H9 (cell line): ENCODE data around the gene SCNN1B. TPM values are rescaled to one million over a fixed set of nuclear protein-coding genes. Genes with fewer than 3 reads are reported as not detected.

Source experiments
- DNase-seq: peaks from one replicate; pipeline ENCODE4 v3.0.0-alpha.2; 2017
- H2AFZ ChIP-seq: one replicate; pipeline ENCODE4 v1.6.1; 2013; ENCODE audit warnings: mild to moderate bottlenecking, low read length, control low read depth, moderate library complexity
- H2AK5ac ChIP-seq: 2 replicates; pipeline ENCODE4 v1.6.1; 2013; ENCODE audit warnings: low read length, control low read depth, mixed read lengths; ENCODE audit not compliant: insufficient read length
- H2BK120ac ChIP-seq: one replicate; pipeline ENCODE4 v1.6.1; 2013; ENCODE audit warnings: low read depth, mild to moderate bottlenecking, low read length, control low read depth, inconsistent platforms; ENCODE audit not compliant: poor library complexity, severe bottlenecking
- H2BK12ac ChIP-seq: 2 replicates; pipeline ENCODE4 v1.6.1; 2013; ENCODE audit warnings: low read length, control low read depth, mixed read lengths, low read depth; ENCODE audit not compliant: insufficient read length
- H2BK15ac ChIP-seq: 2 replicates; pipeline ENCODE4 v1.6.1; 2013; ENCODE audit warnings: low read depth, low read length, control low read depth
- H2BK20ac ChIP-seq: one replicate; pipeline ENCODE4 v1.6.1; 2013; ENCODE audit warnings: low read depth, mild to moderate bottlenecking, low read length, control low read depth, inconsistent platforms; ENCODE audit not compliant: poor library complexity, severe bottlenecking
- H2BK5ac ChIP-seq: 2 replicates; pipeline ENCODE4 v1.6.1; 2013; ENCODE audit warnings: low read length, control low read depth, mixed read lengths; ENCODE audit not compliant: insufficient read length
- H3K14ac ChIP-seq: 2 replicates; pipeline ENCODE4 v1.6.1; 2013; ENCODE audit warnings: low read length, control low read depth; ENCODE audit not compliant: insufficient read depth
- H3K18ac ChIP-seq: 2 replicates; pipeline ENCODE4 v1.6.1; 2013; ENCODE audit warnings: low read depth, mild to moderate bottlenecking, mixed read lengths, low read length, control low read depth; ENCODE audit not compliant: insufficient read length
- H3K23ac ChIP-seq: 2 replicates; pipeline ENCODE4 v1.6.1; 2013; ENCODE audit warnings: low read length, control low read depth, mixed read lengths, low read depth; ENCODE audit not compliant: insufficient read length
- H3K23me2 ChIP-seq: 2 replicates; pipeline ENCODE4 v1.6.1; 2013; ENCODE audit warnings: low read depth, mild to moderate bottlenecking, mixed read lengths, low read length, control low read depth; ENCODE audit not compliant: insufficient read length, poor library complexity, severe bottlenecking
- H3K27ac ChIP-seq: 2 replicates; pipeline ENCODE4 v1.5.1; 2013; ENCODE audit warnings: low read length, control low read depth, mixed read lengths, low read depth; ENCODE audit not compliant: insufficient read length
- H3K27me3 ChIP-seq: 2 replicates; pipeline ENCODE4 v1.6.1; 2013; ENCODE audit warnings: low read length, control low read depth, inconsistent platforms; ENCODE audit not compliant: insufficient read depth
- H3K4ac ChIP-seq: 2 replicates; pipeline ENCODE4 v1.6.1; 2013; ENCODE audit warnings: low read depth, mild to moderate bottlenecking, control low read depth, inconsistent platforms, low read length, moderate library complexity
- H3K4me1 ChIP-seq: 2 replicates; pipeline ENCODE4 v1.6.1; 2013; ENCODE audit warnings: low read length, control low read depth, inconsistent platforms; ENCODE audit not compliant: insufficient read depth
- H3K4me2 ChIP-seq: 2 replicates; pipeline ENCODE4 v1.6.1; 2013; ENCODE audit warnings: low read length, control low read depth, mixed read lengths; ENCODE audit not compliant: insufficient read length, insufficient read depth
- H3K56ac ChIP-seq: 2 replicates; pipeline ENCODE4 v1.6.1; 2013; ENCODE audit warnings: low read depth, mild to moderate bottlenecking, mixed read lengths, low read length, control low read depth; ENCODE audit not compliant: insufficient read length
- H3K79me1 ChIP-seq: 2 replicates; pipeline ENCODE4 v1.6.1; 2013; ENCODE audit warnings: low read depth, mild to moderate bottlenecking, moderate library complexity, low read length, control low read depth, inconsistent platforms; ENCODE audit not compliant: insufficient read depth, poor library complexity, severe bottlenecking
- H3K79me2 ChIP-seq: 2 replicates; pipeline ENCODE4 v1.6.1; 2013; ENCODE audit warnings: low read length, control low read depth, inconsistent platforms; ENCODE audit not compliant: insufficient read depth
- H3K9ac ChIP-seq: 2 replicates; pipeline ENCODE4 v1.6.1; 2013; ENCODE audit warnings: low read length, control low read depth, mixed read lengths; ENCODE audit not compliant: insufficient read length; ENCODE audit errors: extremely low read depth
- H3K9me3 ChIP-seq: one replicate; pipeline ENCODE4 v1.6.1; 2013; ENCODE audit warnings: low read depth, low read length, inconsistent platforms; ENCODE audit not compliant: control insufficient read depth
- H3T11ph ChIP-seq: one replicate; pipeline ENCODE4 v1.6.1; 2013; ENCODE audit warnings: mild to moderate bottlenecking, low read length, control low read depth, inconsistent platforms
- H4K20me1 ChIP-seq: one replicate; pipeline ENCODE4 v1.6.1; 2013; ENCODE audit not compliant: control insufficient read depth, insufficient read length, insufficient read depth
- H4K5ac ChIP-seq: 2 replicates; pipeline ENCODE4 v1.6.1; 2013; ENCODE audit warnings: low read depth, mild to moderate bottlenecking, mixed read lengths, low read length, control low read depth; ENCODE audit not compliant: insufficient read length
- H4K8ac ChIP-seq: replicated peaks from 2 replicates; pipeline ENCODE4 v1.6.1; 2013; ENCODE audit warnings: low read length, control low read depth, mixed read lengths, low read depth; ENCODE audit not compliant: insufficient read length
- H4K91ac ChIP-seq: 2 replicates; pipeline ENCODE4 v1.6.1; 2013; ENCODE audit warnings: low read depth, mild to moderate bottlenecking, moderate library complexity, mixed read lengths, low read length, control low read depth; ENCODE audit not compliant: insufficient read length
- H3K27ac Mint-ChIP-seq, 3 experiments: 2 replicates in 2 of 3; 3 replicates in 1 of 3; pipeline ENCODE4 v1.8.0; 2020 to 2021; ENCODE audit warnings: mixed read lengths in 3 of 3, mild to moderate bottlenecking in 1 of 3, moderate library complexity in 1 of 3
- H3K27me3 Mint-ChIP-seq: 2 replicates; pipeline ENCODE4 v1.8.0; 2021; ENCODE audit warnings: low read depth, mild to moderate bottlenecking, moderate library complexity, mixed read lengths
- H3K36me3 Mint-ChIP-seq, 3 experiments: 2 replicates in 2 of 3; 3 replicates in 1 of 3; pipeline ENCODE4 v1.8.0; 2020 to 2021; ENCODE audit warnings: low read depth in 3 of 3, mixed read lengths in 3 of 3; ENCODE audit not compliant: insufficient read depth in 1 of 3
- H3K4me1 Mint-ChIP-seq, 2 experiments: 2 replicates each; pipeline ENCODE4 v1.8.0; 2020; ENCODE audit warnings: mixed read lengths in 2 of 2
- H3K4me3 Mint-ChIP-seq, 2 experiments: 2 replicates in 1 of 2; 3 replicates in 1 of 2; pipeline ENCODE4 v1.8.0; 2020 to 2021; ENCODE audit warnings: mild to moderate bottlenecking in 2 of 2, mixed read lengths in 2 of 2, moderate library complexity in 1 of 2
- H3K9me3 Mint-ChIP-seq, 2 experiments: 2 replicates in 1 of 2; 3 replicates in 1 of 2; pipeline ENCODE4 v1.8.0; 2020; ENCODE audit warnings: mild to moderate bottlenecking in 2 of 2, mixed read lengths in 2 of 2, moderate library complexity in 1 of 2
- CTCF ChIP-seq: fragments of 200-600 bp; sonication (generic); conservative IDR thresholded peaks from 3 replicates; pipeline ENCODE4 v1.8.0; 2021; ENCODE audit warnings: antibody characterized with exemption, mild to moderate bottlenecking
- WGBS: extraction: QIAGEN DNeasy Blood & Tissue Kit; methylation state at CpG from one replicate; pipeline ENCODE4 v1.1.7; 2013; ENCODE audit warnings: missing lambda C conversion rate, low lambda C conversion rate, mixed read lengths; ENCODE audit not compliant: insufficient read length; ENCODE audit errors: extremely low coverage; 5-methylcytosine and 5-hydroxymethylcytosine counted together
- total RNA-seq: library from RNA; stranded (reverse); gene quantifications from 2 replicates; pipeline ENCODE4 v1.2.1, GENCODE V29; 2021

The SCNN1B gene
- total RNA-seq, 1 experiment from 2014 or later: 0.11 TPM

GRCh38 chr16:23339787-23340186 is 37.7 kb downstream of the SCNN1B start:
- no peak overlapping the region for H4K5ac ChIP-seq
- Mint-ChIP-seq H3K36me3 (peaks cover 0 to 4% (median 0%) of the 10 kb centered on the region in 3 experiments; a peak in 2 of 7 replicates), H3K4me3 (no peak overlapping the region), H3K4me1 (peaks cover 19 to 25% of the 10 kb centered on the region in 2 experiments), H3K27me3 (peaks cover 3% of the 10 kb centered on the region), H3K27ac (no peak overlapping the region), H3K9me3 (peaks cover 3% of the 10 kb centered on the region in 2 experiments; a peak in 2 of 5 replicates)
- H2BK20ac ChIP-seq: no peak overlapping the region
- H3K4me1 ChIP-seq: no peaks in the 10 kb centered on the region
- no CpG with 5 or more reads among the region's 3 CpGs for WGBS
- no peak for DNase-seq
- no peaks in the 10 kb centered on the region for H3K27me3 ChIP-seq
- no peak overlapping the region for H4K8ac ChIP-seq
- H3K14ac ChIP-seq: no peak overlapping the region
- H3K23ac ChIP-seq: no peak overlapping the region
- H3K9me3 ChIP-seq: no peaks in the 10 kb centered on the region
- H2BK120ac ChIP-seq: no peak overlapping the region
- no peak overlapping the region for H2AK5ac ChIP-seq
- H2BK15ac ChIP-seq: no peak overlapping the region
- H3K4ac ChIP-seq: no peak overlapping the region
- no peak overlapping the region for H3K27ac ChIP-seq
- no peak overlapping the region for H2BK12ac ChIP-seq
- no peak for TF ChIP-seq CTCF
- no peaks in the 10 kb centered on the region for H4K20me1 ChIP-seq
- H3K23me2 ChIP-seq: no peaks in the 10 kb centered on the region
- H3K79me2 ChIP-seq: no peaks in the 10 kb centered on the region
- H3T11ph ChIP-seq: no peak overlapping the region
- H2AFZ ChIP-seq: no peak overlapping the region
- H3K79me1 ChIP-seq: no peaks in the 10 kb centered on the region
- no peak overlapping the region for H4K91ac ChIP-seq
- no peak overlapping the region for H3K4me2 ChIP-seq
- H3K18ac ChIP-seq: no peak overlapping the region
- no peak overlapping the region for H3K56ac ChIP-seq
- no peak overlapping the region for H2BK5ac ChIP-seq
- no peak overlapping the region for H3K9ac ChIP-seq
